ENCODE results near the gene ERC1.

ERC1 gene

GRCh38 chr12:1488908-1489381 is 497.9 kb downstream of the ERC1 start:
- TF ChIP-seq CTCF (IDR thresholded peaks at IDR 0.05; ENCODE audit: borderline replicate concordance, insufficient read depth, low read depth, low read length), result no peak
- no peak overlapping the region for H3K4me3 ChIP-seq (ENCODE audit: low read depth, low read length)

- no peak overlapping the region for H3K4me3 ChIP-seq (ENCODE audit: low read depth, low read length)
- TF ChIP-seq CTCF (IDR thresholded peaks at IDR 0.05; ENCODE audit: borderline replicate concordance, insufficient read depth, low read depth, low read length), result no peak
These were observed 501.1 kb downstream of the ERC1 start for GRCh38 chr12:1491983-1492697.

- H3K4me3 ChIP-seq (ENCODE audit: low read depth, low read length), result no peak overlapping the region
- no peak for TF ChIP-seq CTCF (IDR thresholded peaks at IDR 0.05; ENCODE audit: borderline replicate concordance, insufficient read depth, low read depth, low read length)
These were observed 502.9 kb downstream of the ERC1 start for GRCh38 chr12:1493781-1494565.

GRCh38 chr12:1494856-1495255 is 503.8 kb downstream of the ERC1 start:
- no peak for TF ChIP-seq CTCF (IDR thresholded peaks at IDR 0.05; ENCODE audit: borderline replicate concordance, insufficient read depth, low read depth, low read length)
- no peak overlapping the region for H3K4me3 ChIP-seq (ENCODE audit: low read depth, low read length)

- no peak for TF ChIP-seq CTCF (IDR thresholded peaks at IDR 0.05; ENCODE audit: borderline replicate concordance, insufficient read depth, low read depth, low read length)
- no peak overlapping the region for H3K4me3 ChIP-seq (ENCODE audit: low read depth, low read length)
These were observed 505.3 kb downstream of the ERC1 start for GRCh38 chr12:1496162-1496900.

- no peak overlapping the region for H3K4me3 ChIP-seq (ENCODE audit: low read depth, low read length)
- no peak for TF ChIP-seq CTCF (IDR thresholded peaks at IDR 0.05; ENCODE audit: borderline replicate concordance, insufficient read depth, low read depth, low read length)
These were observed 506.1 kb downstream of the ERC1 start for GRCh38 chr12:1497161-1497560.

All from GM12875 (cell line).